Measurements from ENCODE around the gene GTF2A1. TPM values are rescaled to one million over a fixed set of nuclear protein-coding genes. Genes with fewer than 3 reads are reported as not detected.
A peak's percentile ranks its signal among the peaks of the same experiment; 100 is the strongest.

GTF2A1 gene
- total RNA-seq, 1 donor from 2014 or later: 36.4 TPM

DNA sequence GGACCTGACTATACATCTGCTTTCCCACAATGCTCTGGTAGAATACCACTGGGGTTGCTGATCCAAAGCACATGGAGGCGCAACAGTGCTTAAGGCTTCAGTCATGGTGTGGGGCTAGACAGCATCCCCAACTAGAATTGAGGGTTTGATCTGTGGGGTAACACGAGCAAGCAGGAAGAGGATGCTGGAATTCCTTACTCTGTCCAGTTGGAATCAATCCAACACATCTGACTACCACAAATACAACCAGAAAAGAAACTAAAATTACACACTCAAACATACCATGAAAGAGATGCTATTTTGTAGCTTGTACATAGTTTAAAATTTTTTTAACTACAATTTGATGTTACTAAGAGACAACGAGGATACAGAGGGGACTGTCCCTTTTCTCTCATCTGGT is 40.4 kb upstream of the GTF2A1 start:
- Mint-ChIP-seq H3K9me3 (ENCODE audit: unreplicated experiment) (no peaks in the 10 kb centered on the region), H3K4me1 (ENCODE audit: low read depth, unreplicated experiment) (peaks cover 16% of the 10 kb centered on the region), H3K4me3 (ENCODE audit: unreplicated experiment) (no peak overlapping the region), H3K27me3 (ENCODE audit: low read depth, unreplicated experiment) (no peaks in the 10 kb centered on the region), H3K27ac (ENCODE audit: unreplicated experiment) (no peak overlapping the region), H3K36me3 (ENCODE audit: low read depth, unreplicated experiment) (peaks cover 8% of the 10 kb centered on the region)
- H4K20me1 ChIP-seq (ENCODE audit: insufficient read depth, low read length): no peaks in the 10 kb centered on the region
- H3K9ac ChIP-seq (ENCODE audit: low read length): no peak overlapping the region
- no peak overlapping the region for H3K4me2 ChIP-seq (ENCODE audit: low read length)
- TF ChIP-seq, protein P1, sequence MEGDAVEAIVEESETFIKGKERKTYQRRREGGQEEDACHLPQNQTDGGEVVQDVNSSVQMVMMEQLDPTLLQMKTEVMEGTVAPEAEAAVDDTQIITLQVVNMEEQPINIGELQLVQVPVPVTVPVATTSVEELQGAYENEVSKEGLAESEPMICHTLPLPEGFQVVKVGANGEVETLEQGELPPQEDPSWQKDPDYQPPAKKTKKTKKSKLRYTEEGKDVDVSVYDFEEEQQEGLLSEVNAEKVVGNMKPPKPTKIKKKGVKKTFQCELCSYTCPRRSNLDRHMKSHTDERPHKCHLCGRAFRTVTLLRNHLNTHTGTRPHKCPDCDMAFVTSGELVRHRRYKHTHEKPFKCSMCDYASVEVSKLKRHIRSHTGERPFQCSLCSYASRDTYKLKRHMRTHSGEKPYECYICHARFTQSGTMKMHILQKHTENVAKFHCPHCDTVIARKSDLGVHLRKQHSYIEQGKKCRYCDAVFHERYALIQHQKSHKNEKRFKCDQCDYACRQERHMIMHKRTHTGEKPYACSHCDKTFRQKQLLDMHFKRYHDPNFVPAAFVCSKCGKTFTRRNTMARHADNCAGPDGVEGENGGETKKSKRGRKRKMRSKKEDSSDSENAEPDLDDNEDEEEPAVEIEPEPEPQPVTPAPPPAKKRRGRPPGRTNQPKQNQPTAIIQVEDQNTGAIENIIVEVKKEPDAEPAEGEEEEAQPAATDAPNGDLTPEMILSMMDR (IDR thresholded peaks at IDR 0.05; ENCODE audit: insufficient read depth, low read depth, low read length): no peak
- TF ChIP-seq EZH2 (IDR thresholded peaks at IDR 0.05; ENCODE audit: insufficient read depth, low read length): no peak
- no peaks in the 10 kb centered on the region for H3K27me3 ChIP-seq (ENCODE audit: insufficient read depth, low read length)
- H3K9me3 ChIP-seq (ENCODE audit: insufficient read depth, low read depth, low read length): no peaks in the 10 kb centered on the region
- no peak overlapping the region for H3K4me3 ChIP-seq (ENCODE audit: insufficient read depth, low read depth, low read length)
- H3K27ac ChIP-seq (ENCODE audit: low read depth, low read length): no peak overlapping the region
- no peak for FAIRE-seq
- no peaks in the 10 kb centered on the region for H3K4me1 ChIP-seq (ENCODE audit: insufficient read depth, low read length)
- no peak overlapping the region for H2AFZ ChIP-seq (ENCODE audit: low read depth, low read length)
- H3K36me3 ChIP-seq (ENCODE audit: insufficient read depth, low read length): no peaks in the 10 kb centered on the region
- H3K79me2 ChIP-seq (ENCODE audit: insufficient read depth, low read length): no peaks in the 10 kb centered on the region
- DNase-seq (ENCODE audit: low read depth): peak; percentile 8

DNA sequence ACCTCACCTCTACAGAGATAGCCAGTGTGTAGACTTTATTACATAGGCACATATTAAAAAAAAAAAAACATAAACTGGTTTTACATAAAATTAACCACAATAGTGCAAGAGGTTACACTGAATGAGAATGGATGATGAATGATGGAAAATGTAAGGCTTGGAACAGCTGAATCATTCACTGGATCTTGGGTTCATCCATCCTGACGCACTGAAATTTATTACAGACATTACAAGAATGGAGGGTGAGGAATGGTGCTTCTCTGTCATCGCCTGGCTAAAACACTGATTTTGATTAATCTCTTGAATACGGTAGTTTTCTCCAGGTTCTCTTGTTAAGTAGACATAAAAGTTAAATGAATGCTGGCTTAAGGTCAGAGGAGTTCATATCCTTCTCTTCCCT is 40.0 kb upstream of the GTF2A1 start:
- H3K79me2 ChIP-seq (ENCODE audit: insufficient read depth, low read length): no peaks in the 10 kb centered on the region
- FAIRE-seq: no peak
- TF ChIP-seq EZH2 (IDR thresholded peaks at IDR 0.05; ENCODE audit: insufficient read depth, low read length): no peak
- TF ChIP-seq, protein P1 (IDR thresholded peaks at IDR 0.05; ENCODE audit: insufficient read depth, low read depth, low read length): no peak
- peak; percentile 28 for DNase-seq (ENCODE audit: low read depth)
- Mint-ChIP-seq H3K9me3 (ENCODE audit: unreplicated experiment) (no peaks in the 10 kb centered on the region), H3K4me1 (ENCODE audit: low read depth, unreplicated experiment) (peaks cover 18% of the 10 kb centered on the region), H3K27me3 (ENCODE audit: low read depth, unreplicated experiment) (no peaks in the 10 kb centered on the region), H3K36me3 (ENCODE audit: low read depth, unreplicated experiment) (peaks cover 7% of the 10 kb centered on the region), H3K4me3 (ENCODE audit: unreplicated experiment) (no peak overlapping the region), H3K27ac (ENCODE audit: unreplicated experiment) (no peak overlapping the region)
- no peak overlapping the region for H3K27ac ChIP-seq (ENCODE audit: low read depth, low read length)
- H3K9ac ChIP-seq (ENCODE audit: low read length): no peak overlapping the region
- H3K9me3 ChIP-seq (ENCODE audit: insufficient read depth, low read depth, low read length): no peaks in the 10 kb centered on the region
- H3K4me1 ChIP-seq (ENCODE audit: insufficient read depth, low read length): no peaks in the 10 kb centered on the region
- H3K27me3 ChIP-seq (ENCODE audit: insufficient read depth, low read length): no peaks in the 10 kb centered on the region
- no peak overlapping the region for H3K4me2 ChIP-seq (ENCODE audit: low read length)
- H2AFZ ChIP-seq (ENCODE audit: low read depth, low read length): no peak overlapping the region
- no peaks in the 10 kb centered on the region for H3K36me3 ChIP-seq (ENCODE audit: insufficient read depth, low read length)
- no peaks in the 10 kb centered on the region for H4K20me1 ChIP-seq (ENCODE audit: insufficient read depth, low read length)
- H3K4me3 ChIP-seq (ENCODE audit: insufficient read depth, low read depth, low read length): no peak overlapping the region

DNA sequence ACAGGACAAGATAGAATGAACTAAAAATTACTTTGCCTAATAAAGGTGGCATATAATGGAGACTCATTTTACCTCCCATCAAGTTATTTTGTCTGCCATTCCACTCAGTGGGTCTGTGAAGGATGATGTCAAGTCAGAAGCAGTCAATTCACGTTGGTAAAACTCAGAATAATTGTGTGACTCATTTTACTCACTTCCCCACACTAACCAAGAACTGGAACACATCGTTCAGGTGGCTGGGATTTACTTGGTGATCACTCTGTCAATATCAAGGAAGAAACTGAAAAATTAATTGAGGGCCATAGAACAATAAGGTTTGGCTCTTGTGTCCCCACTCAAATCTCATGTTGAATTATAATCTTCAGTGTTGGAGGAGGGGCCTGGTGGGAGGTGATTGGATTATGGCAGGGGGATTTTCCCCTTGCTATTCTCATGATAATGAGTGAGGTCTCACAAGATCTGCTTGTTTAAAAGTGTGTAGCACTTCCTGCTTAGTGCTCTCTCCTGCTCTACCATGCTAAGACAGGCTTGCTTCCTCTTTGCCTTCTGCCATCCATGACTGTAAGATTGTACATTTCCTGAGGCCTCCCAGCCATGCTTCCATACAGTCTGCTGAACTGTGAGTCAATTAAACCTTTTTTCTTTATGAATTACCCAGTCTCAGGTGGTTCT is 35.7 kb upstream of the GTF2A1 start:
- H3K9ac ChIP-seq (ENCODE audit: low read length): no peak overlapping the region
- H2AFZ ChIP-seq (ENCODE audit: low read depth, low read length): no peak overlapping the region
- no peaks in the 10 kb centered on the region for H3K36me3 ChIP-seq (ENCODE audit: insufficient read depth, low read length)
- DNase-seq (ENCODE audit: low read depth) (no peak), FAIRE-seq (no peak)
- H3K4me2 ChIP-seq (ENCODE audit: low read length): no peak overlapping the region
- no peak overlapping the region for H3K27ac ChIP-seq (ENCODE audit: low read depth, low read length)
- peaks cover 21% of the 10 kb centered on the region for H3K4me1 Mint-ChIP-seq (ENCODE audit: low read depth, unreplicated experiment)
- peaks cover 10% of the 10 kb centered on the region for H3K36me3 Mint-ChIP-seq (ENCODE audit: low read depth, unreplicated experiment)
- no peaks in the 10 kb centered on the region for H3K9me3 Mint-ChIP-seq (ENCODE audit: unreplicated experiment)
- H3K4me3 ChIP-seq (ENCODE audit: insufficient read depth, low read depth, low read length): no peak overlapping the region
- no peaks in the 10 kb centered on the region for H3K27me3 ChIP-seq (ENCODE audit: insufficient read depth, low read length)
- no peaks in the 10 kb centered on the region for H4K20me1 ChIP-seq (ENCODE audit: insufficient read depth, low read length)
- no peaks in the 10 kb centered on the region for H3K4me1 ChIP-seq (ENCODE audit: insufficient read depth, low read length)
- no peaks in the 10 kb centered on the region for H3K79me2 ChIP-seq (ENCODE audit: insufficient read depth, low read length)
- no peak overlapping the region for H3K27ac Mint-ChIP-seq (ENCODE audit: unreplicated experiment)
- no peak overlapping the region for H3K4me3 Mint-ChIP-seq (ENCODE audit: unreplicated experiment)
- H3K27me3 Mint-ChIP-seq (ENCODE audit: low read depth, unreplicated experiment): no peaks in the 10 kb centered on the region
- TF ChIP-seq EZH2 (IDR thresholded peaks at IDR 0.05; ENCODE audit: insufficient read depth, low read length): no peak
- TF ChIP-seq, protein P1 (IDR thresholded peaks at IDR 0.05; ENCODE audit: insufficient read depth, low read depth, low read length): no peak
- H3K9me3 ChIP-seq (ENCODE audit: insufficient read depth, low read depth, low read length): no peaks in the 10 kb centered on the region

All from astrocyte (in vitro differentiated cells and primary cell).